TTC549 (cell line): ENCODE measurements around the gene SLC35G6.
"Not testable (repeated sequence)": the region's sequence is repeated elsewhere in the genome, so short reads cannot be mapped to it uniquely, and the experiment has no call there.

Experiments used
- FAIRE-seq: peaks from 2 replicates; lab custom pipeline; 2012; peaks lifted over from hg19 to GRCh38; lab: Jason Lieb, UNC

SLC35G6 gene

DNA sequence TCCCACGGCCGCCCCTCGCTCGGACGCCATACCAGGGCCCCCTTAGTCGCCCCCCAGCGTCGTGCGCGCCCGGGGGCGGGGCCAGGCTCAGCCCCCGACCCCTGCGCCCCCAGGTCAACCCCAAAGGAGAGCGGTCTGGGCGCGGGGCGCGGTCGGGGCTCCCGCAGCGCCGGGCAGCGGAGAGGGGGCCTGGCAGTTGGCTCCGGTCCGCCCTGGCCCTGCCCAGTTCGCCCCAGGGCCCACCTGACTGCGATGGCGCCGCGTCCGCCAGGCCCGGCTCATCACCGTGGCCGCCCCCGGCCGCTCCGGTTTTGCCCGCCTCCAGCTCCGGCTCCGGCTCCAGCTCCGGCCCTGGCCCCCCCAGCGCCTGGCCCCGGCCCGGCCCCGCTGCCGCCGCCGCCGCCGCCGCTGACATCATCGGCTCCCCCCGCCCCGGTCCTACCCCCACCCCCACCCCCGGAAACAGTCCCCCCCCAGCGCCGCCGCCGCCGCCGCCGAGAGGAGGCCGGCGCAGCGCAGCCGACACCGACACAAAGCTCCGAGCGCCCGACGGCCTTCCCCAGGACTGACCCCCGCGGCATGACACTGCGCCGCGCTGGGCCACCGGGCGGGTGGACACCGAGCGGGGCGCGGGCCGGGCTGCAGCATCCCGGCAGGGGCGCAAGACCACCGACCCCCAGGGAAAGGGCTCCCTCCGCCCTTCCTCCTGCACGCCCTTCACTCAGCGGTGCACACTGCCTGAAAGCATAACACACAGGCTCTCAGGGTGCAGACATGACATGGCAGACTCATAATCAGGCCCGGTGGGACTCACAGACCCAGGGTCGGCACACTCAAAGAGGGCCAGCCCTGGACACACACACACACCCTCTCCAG, 1.8 kb upstream of the SLC35G6 start, which contains the start of gene ZBTB4:
TSS of gene ZBTB4 (minus strand) at position 419 of the 876 bp plus-strand sequence. CDS start 12,830 bp downstream, outside the sequence.
- FAIRE-seq, result no peak

DNA sequence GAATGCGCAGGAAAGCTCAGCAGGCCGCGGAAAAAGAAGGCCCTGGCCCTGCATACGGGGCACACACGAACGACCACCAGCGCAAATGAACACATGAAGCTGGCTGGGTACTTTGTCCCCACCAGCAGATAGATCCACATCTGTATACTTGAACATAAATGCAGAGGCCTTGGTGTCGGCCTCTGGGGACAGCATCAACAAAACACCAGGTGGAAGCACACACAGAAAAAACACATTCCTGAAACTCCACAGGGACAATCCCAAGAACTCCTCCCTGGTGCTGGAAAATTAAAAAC, 1.2 kb upstream of the SLC35G6 start:
- no peak for FAIRE-seq

DNA sequence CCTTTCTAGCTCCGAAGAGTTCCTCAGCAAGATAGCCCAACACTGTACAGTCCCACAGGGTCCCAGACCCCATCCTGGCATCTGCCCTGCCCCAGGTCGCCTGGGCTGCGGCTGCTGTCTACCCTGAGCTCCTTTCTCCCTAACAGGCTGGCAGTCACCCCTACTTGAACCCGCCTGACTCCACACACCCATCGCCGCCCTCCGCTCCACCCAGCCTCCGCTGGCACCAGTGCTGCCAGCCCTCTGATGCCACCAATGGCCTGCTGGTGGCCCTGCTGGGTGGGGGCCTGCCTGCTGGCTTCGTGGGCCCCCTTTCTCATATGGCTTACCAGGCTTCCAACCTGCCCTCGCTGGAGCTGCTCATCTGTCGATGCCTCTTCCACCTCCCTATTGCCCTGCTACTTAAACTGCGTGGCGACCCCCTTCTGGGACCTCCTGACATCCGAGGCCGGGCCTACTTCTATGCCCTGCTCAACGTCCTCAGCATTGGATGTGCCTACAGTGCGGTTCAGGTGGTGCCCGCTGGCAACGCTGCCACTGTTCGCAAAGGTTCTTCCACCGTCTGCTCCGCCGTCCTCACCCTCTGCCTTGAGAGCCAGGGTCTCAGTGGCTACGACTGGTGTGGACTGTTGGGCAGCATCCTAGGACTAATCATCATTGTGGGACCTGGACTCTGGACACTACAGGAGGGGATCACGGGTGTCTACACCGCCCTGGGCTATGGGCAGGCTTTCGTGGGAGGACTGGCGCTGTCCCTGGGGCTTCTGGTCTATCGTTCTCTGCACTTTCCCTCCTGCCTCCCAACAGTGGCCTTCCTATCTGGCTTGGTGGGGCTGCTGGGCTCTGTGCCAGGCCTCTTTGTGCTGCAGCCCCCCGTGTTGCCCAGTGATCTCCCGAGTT, 846 bp downstream of the SLC35G6 start:
- FAIRE-seq, result not testable (repeated sequence)

DNA sequence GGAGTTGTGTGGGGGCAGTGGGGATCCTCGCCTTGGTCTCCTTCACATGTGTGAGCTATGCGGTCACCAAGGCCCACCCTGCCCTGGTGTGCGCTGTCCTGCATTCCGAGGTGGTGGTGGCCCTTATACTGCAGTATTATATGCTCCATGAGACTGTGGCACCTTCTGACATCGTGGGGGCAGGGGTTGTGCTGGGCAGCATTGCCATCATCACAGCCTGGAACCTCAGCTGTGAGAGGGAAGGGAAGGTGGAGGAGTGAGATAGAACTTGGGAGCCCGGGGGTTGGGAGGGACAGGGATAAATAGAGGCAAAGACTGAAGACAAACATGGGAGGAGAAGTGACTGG, 1.5 kb downstream of the SLC35G6 start:
- FAIRE-seq, result not testable (repeated sequence)

DNA sequence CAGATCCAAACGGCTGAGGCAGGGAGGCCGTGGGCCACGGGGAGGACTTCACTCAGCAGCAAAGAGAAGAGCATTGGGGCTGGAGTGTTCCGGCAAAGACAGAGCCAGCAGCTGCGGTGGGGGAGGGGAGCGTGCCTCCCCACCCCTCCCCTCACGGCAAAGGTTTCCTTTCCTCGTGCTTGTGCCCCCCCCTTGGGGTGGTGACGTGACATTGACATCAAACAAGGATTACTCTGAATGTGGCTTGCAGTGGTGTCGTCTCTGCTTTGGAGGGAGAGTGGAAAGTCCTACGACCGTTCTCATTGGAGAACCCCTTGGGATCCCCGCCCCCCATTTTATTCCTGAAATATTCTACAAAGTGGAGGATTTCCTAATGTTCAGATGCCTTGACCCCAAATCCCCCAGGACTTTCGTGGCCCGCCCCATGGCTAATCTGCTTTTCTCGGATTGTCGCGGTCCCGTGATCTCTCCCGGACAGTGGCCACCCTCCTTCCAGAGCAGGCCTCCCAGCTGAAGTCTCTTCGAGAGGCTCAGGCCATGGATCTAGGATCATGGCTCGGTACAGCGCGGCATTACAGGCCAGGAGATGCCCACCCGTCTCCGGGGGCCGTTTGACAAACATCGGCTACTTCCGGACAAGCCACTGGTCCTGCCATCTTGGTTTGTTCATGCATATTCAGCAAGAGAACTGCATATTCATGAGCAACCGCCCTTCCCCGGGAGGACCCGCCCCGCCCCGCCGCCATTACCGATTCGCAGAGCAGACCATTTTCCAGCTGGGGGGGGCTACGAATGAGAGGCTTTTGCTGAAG, 2.2 kb downstream of the SLC35G6 start:
- no peak for FAIRE-seq

DNA sequence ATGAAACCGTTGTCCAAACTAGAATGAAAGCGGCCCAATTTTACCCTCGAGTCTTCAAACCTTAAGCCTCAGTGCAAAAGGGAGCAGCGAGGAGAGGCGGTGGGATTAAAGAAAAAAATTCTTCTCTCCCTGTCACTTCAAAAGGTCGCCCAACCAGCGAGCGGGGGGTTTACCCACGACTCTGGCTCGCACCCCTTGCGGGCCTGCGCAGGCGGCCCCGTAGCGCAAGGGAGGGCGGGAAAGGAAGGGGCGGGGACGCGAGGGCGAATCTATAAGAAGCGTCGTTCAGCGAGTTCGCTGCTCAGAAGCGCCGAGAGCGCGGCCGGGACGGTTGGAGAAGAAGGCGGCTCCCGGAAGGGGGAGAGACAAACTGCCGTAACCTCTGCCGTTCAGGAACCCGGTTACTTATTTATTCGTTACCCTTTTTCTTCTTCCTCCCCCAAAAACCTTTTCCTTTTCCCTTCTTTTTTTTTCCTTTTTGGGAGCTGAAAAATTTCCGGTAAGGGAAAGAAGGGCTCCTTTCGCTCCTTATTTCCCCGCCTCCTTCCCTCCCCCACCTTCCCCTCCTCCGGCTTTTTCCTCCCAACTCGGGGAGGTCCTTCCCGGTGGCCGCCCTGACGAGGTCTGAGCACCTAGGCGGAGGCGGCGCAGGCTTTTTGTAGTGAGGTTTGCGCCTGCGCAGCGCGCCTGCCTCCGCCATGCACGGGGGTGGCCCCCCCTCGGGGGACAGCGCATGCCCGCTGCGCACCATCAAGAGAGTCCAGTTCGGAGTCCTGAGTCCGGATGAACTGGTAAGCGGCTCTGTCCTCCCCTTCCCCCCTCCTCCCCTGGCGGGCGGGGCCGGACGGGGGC, 3.0 kb downstream of the SLC35G6 start, which contains the start of gene POLR2A:
TSS of gene POLR2A (plus strand) at position 300 of the 852 bp plus-strand sequence.
- no peak for FAIRE-seq

DNA sequence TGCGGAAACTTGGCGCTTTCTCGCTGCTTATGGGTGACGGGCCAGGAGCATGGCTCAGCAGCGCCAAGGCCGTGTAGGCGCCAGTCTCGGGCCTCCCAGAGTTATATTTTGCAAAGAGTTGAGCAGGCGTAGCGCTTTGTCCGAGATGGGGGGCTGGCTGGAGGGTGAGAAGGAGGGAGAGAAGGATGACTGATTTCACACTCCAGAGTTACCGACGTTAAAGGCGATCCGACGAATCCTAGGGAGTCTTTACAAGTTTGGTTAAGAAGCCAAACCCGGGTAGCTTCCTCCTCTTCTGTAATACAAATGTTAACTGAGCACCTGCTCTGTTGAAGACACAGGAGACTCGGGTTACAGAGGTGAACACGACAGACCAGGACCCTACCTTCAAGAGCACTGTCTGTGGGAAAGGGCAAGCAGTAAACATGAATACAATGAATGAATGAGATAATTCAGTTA, 3.7 kb downstream of the SLC35G6 start:
- FAIRE-seq, result no peak

DNA sequence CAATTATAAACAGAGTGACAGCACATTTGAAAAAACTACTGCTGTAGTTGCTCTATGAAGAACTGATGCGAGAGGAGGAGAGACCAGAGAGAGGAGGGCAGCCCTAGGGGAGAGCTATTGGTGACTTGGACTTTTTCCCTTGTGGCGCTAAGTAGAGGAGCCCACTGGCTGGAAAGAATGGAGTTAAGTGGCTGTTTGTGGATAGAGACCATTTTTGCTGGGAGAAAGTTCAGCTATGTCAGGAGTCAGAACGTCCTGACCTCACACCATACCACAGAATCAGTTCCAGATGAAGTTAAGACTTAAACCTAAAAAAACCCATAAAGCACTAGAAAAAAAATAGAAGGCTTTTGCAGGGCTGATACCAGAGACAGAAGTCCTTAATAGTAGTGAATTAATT, 4.9 kb downstream of the SLC35G6 start:
- FAIRE-seq, result no peak

DNA sequence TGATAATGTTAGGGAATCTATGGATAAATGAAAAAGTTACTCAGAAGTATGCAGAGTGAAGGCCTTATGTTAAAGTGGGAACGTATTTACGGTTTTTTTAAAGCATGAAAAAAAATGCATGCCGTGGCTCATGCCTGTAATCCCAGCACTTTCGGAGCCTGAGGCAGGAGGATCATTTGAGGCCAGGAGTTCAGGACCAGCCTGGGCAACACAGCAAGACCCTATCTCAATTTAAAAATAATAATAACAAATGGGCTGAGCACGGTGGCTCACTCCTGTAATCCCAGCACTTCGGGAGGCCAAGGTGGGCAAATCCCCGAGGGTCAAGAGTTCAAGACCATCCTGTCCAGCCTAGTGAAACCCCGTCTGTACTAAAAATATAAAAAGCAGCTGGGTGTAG, 8.9 kb downstream of the SLC35G6 start:
- no peak for FAIRE-seq

DNA sequence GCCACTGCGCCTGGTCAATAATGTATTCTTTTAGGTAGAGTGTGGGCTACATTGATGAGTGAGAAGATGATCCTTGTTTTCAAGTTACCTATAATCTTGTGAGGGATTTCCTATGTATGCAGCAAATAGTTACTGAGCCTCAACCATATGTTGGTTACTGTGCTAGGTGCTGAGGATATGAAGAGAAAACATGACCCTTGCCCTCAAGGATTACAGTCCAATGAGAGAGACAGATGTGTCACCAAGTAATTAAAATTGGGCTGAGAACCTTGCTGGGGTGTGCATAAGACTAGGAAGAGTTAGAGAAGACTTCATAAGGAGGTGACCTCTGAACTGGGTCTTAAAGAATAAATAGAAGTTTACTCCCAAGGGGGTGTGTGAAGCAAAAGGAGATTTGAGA, 10.3 kb downstream of the SLC35G6 start:
- FAIRE-seq, result no peak

DNA sequence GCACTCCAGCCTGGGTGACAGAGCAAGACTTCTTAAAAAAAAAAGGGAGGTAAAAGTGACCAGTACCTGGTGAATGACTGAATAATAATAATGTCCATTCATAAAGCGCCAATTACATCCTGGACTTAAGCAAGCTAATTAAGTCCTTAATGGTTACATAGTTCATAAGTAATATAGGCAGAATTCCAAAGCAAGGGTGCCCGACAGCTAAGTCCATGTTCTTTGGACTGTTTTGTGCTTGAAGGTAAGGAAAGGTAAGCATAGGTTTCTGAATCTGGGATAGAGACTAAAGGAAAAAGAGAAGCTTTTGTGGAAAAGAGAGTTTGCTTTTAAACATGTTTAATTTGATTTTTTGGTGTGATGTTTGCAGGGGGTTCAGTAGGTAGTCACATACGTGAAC, 12.7 kb downstream of the SLC35G6 start:
- FAIRE-seq, result no peak

DNA sequence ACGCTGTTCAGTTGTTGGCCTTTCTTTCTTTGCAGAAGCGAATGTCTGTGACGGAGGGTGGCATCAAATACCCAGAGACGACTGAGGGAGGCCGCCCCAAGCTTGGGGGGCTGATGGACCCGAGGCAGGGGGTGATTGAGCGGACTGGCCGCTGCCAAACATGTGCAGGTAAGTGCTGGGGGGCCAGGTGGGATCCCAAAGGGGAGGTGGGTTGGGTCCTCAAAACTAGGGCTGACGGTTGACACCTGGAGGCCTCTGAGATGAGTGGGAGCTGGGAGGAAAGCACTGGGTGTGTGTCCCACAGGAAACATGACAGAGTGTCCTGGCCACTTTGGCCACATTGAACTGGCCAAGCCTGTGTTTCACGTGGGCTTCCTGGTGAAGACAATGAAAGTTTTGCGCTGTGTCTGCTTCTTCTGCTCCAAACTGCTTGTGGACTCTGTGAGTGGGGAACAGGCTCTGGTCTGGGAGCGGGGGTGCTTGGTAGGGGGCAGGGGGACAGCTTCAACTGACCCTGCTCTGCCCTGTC, 14.7 kb downstream of the SLC35G6 start:
- no peak for FAIRE-seq

DNA sequence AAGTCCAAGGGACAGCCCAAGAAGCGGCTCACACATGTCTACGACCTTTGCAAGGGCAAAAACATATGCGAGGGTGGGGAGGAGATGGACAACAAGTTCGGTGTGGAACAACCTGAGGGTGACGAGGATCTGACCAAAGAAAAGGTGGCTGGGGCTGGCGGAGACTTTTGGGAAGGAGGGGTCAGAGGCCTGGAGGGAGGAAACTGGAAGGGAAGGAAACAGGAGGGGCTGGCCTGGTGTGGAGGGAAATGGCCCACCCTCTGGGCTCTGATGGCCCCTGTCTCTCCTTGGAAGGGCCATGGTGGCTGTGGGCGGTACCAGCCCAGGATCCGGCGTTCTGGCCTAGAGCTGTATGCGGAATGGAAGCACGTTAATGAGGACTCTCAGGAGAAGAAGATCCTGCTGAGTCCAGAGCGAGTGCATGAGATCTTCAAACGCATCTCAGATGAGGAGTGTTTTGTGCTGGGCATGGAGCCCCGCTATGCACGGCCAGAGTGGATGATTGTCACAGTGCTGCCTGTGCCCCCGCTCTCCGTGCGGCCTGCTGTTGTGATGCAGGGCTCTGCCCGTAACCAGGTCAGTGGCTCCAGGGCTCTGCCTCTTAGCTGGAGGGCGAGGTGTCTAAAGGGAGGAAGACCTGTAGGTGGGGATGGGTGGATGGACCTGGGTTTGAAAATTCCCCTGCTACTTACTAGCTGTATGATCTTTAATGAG, 15.4 kb downstream of the SLC35G6 start:
- no peak for FAIRE-seq

DNA sequence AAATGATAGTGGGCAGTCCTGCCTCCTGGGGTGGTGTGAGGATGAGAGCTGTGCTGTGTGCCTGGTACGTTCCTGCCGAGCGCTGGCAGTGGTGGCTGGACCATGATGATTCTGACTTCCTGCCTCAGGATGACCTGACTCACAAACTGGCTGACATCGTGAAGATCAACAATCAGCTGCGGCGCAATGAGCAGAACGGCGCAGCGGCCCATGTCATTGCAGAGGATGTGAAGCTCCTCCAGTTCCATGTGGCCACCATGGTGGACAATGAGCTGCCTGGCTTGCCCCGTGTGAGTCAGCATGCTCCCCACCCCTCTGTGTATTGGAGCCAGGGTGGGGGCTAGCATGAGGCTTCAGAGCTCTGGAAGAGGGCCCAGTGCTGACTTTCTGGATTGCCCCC, 16.0 kb downstream of the SLC35G6 start:
- FAIRE-seq, result no peak

DNA sequence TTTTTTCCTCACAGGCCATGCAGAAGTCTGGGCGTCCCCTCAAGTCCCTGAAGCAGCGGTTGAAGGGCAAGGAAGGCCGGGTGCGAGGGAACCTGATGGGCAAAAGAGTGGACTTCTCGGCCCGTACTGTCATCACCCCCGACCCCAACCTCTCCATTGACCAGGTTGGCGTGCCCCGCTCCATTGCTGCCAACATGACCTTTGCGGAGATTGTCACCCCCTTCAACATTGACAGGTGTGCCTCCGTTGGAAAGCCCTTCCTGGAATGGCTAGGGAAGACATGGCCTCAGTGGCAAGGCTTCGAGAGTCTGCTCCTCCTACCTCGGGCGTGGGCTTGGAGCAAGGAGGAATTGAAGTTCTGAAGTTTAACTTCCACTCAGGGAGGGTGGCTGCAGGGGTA, 16.4 kb downstream of the SLC35G6 start:
- no peak for FAIRE-seq

DNA sequence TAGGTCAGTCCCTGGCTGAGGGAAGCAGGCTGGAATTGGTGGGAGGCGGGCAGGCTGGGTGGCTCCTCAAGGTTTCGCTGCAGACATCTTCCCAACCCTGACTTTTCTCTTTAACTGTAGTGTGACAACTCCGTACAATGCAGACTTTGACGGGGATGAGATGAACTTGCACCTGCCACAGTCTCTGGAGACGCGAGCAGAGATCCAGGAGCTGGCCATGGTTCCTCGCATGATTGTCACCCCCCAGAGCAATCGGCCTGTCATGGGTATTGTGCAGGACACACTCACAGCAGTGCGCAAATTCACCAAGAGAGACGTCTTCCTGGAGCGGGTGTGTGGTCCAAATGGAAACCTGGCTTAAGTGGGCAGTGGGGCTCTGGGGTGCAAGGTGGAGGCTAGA, 17.9 kb downstream of the SLC35G6 start:
- no peak for FAIRE-seq

DNA sequence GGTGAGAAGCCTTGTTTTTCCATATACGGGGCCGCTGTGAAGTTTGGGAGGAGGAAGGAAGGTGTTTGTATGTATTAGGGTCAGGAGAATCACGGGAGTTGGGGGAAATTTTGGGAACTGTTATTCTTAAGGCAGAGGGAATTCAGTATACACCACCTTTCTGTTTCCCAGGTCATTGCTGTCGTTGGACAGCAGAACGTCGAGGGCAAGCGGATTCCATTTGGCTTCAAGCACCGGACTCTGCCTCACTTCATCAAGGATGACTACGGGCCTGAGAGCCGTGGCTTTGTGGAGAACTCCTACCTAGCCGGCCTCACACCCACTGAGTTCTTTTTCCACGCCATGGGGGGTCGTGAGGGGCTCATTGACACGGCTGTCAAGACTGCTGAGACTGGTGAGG, 20.5 kb downstream of the SLC35G6 start:
- FAIRE-seq, result no peak

DNA sequence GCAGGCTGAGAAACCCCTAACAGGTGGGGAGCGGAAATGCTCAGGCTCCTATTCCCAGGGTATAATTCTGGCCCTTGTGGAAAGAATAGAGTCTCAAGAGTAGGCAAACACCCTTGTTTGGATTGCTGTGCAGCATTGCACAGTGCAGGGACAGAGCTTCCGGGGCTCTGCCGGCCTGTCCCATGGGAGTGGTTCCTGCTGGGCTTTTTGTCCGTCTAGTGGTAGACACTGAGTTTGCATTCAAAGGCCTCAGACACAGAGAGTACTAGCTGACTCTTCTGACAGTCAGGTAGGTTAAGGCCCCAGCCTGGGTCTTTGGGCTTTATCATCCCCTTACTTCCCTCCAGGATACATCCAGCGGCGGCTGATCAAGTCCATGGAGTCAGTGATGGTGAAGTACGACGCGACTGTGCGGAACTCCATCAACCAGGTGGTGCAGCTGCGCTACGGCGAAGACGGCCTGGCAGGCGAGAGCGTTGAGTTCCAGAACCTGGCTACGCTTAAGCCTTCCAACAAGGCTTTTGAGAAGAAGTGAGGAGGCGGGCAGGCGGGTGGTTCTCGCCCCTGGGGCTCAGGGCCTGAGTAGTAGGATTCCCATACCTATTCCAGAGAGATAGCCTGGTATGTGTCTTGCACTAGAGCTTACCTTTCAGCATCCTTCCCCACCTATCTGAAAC, 21.1 kb downstream of the SLC35G6 start:
- no peak for FAIRE-seq

DNA sequence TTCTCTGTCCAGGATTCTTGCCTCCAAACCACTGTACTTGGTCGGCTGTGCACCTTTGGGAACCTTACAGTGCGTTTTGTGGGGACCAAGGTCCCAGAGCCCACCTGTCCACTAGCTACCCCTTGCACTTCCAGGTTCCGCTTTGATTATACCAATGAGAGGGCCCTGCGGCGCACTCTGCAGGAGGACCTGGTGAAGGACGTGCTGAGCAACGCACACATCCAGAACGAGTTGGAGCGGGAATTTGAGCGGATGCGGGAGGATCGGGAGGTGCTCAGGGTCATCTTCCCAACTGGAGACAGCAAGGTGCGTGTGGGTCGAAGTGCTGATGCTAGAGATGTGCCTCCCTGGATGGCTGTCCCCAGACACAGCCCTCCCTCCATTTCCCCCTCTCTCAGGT, 21.7 kb downstream of the SLC35G6 start:
- no peak for FAIRE-seq

DNA sequence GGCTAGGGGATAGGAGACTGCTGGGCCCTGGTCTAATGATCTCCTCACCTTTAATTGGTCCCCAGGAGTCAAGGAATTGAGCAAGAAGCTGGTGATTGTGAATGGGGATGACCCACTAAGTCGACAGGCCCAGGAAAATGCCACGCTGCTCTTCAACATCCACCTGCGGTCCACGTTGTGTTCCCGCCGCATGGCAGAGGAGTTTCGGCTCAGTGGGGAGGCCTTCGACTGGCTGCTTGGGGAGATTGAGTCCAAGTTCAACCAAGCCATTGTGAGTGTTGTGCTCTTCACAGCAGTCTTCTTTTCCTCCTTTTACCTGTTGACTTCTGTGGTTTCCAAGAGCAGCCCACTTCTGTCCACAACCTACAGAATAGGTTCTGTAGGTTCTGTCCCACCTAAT, 22.3 kb downstream of the SLC35G6 start:
- FAIRE-seq, result no peak
